ENCODE measurements around the gene FAM193A.
"Not testable (repeated sequence)": the region's sequence is repeated elsewhere in the genome, so short reads cannot be mapped to it uniquely, and the experiment has no call there.

Gene FAM193A

DNA sequence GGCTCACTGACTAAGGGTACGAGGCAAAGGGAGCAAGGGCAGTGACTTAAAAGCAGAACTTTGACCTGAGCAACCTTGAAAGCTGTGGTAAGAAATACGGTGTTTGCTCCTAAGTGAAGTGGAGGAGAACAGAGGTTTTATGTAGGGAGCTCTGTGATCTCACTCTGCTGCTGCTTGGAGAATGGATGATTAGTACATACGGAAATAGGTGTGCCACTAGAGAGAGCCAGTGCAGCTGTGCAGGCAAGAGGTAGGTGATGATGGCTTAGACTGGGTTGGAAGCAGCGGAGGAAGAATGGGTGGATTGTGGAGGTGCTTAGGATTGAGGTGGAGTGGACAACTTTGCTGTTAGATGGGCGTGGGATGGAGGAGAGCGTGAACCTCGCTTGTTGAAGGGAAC lies 85.0 kb downstream of the FAM193A start:
- DNase-seq: no peak

DNA sequence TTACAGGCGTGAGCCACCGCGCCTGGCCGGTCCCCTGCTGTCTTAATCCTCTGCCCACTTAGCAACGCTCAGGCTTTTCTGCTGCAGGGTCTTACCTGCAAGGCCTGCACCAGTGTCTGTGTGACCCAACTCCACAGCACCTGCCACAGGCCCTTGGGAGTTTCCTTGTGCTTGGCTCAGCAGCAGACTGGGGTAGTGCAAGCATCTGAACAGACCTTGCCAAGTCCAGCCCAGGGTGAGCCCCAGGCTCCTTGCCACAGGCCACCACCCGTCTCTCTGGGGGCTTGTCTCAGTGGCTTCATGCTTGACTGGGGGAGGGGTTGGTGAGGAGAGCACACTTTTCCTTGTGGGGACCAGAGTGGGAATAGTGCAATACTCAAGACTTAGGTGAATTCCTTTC lies 87.0 kb downstream of the FAM193A start:
- DNase-seq: no peak

DNA sequence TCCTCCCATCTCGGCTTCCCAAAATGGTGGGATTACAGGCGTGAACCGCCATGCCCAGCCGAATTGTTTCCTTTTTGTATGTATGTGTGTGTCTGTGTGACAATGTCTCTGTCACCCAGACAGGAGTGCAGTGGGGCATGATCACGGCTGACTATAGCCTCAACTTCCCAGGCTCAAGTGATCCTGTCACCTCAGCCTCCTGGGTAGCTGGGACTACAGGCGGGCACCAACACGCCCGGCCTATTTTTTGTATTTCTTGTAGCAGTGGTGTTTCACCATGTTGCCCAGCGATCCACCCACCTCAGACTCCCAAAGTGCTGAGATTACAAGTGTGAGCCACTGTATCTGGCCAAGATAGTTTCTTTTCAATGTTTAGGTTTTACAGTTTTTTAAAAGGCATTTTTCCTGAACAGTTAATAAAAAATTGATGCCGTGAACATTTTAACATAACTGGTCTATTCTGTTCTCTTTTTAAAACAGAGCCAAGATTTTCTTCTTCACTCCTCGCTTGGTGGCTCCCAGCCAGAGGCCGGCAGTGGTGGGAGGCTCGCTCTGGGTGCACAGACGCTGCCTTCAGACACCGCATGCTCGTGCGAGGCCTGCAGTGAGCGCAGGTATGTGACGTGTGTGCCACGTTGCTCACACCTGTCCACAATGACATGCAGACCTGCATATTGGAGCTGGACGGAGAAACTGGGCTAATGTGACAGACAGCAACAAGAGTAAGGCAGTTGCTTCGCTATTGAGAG lies 88.5 kb downstream of the FAM193A start:
- DNase-seq: no peak

DNA sequence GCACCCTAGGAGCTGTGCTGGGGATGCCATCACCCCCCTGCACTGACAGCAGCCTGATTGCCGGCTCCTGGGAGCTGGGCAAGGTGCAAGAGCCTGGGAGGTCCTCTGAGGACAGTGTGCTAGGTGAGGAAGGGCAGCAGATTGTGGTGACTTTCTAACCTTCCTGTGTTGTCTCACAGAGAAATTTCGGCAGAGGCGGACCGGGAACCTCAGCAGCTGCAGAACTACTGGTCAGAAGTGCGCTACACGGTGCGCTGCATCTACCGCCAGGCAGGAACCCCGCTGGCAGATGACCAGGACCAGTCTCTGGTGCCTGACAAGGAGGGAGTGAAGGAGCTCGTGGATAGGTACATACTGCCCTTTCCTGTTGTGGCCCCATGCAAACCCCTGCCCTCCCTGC lies 89.8 kb downstream of the FAM193A start:
- DNase-seq: no peak

DNA sequence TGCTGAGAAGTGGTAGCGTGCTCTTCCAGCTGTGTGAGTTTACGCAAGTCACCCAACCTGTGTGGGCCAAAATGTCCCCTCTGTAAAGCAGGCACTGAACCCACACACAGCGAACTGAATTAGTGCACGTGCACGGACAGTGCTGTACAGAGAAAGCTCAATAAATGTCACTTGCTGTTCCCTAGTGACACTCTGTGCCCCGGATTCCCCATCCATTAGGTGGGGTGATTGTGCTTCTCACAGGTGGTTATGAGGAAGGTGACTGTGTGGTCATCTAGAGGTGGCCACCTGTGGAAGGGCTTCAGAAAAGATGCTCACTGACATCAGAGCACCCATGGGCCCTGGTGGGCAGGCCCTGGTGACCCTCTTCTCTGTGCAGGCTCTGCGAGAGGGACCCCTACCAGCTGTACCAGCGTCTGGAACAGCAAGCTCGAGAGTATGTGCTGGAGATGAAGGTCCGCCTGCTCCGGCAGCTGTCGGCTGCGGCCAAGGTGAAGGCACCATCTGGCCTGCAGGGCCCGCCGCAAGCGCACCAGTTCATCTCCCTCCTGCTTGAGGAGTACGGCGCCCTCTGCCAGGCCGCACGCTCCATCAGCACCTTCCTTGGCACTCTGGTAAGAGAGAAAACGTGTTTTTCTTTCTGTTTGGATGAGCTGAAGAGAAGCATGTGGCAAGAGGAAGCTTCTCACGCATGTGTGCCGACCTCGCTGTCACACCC lies 94.3 kb downstream of the FAM193A start:
- DNase-seq: peak in 1 of 2 donors; percentile 9

DNA sequence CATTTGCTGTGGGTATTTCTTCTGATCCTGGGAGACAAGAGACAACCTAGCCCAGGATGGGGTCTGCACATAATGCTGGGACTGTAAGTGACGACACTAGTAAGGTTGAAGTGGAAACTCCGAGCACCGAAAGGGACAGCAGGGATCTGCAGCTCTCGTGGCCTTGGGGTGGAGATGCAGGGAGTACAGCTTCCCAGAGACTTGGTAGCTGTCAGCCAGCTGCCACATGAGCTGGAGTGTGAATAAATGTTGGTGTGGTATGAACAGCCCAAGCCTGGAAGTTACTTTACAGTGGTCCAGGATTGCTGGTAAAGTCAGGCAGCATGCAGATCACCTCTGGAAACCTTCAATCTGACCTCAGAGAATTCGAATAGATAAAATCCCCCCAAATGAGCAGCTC lies 97.6 kb downstream of the FAM193A start:
- no peak for DNase-seq

DNA sequence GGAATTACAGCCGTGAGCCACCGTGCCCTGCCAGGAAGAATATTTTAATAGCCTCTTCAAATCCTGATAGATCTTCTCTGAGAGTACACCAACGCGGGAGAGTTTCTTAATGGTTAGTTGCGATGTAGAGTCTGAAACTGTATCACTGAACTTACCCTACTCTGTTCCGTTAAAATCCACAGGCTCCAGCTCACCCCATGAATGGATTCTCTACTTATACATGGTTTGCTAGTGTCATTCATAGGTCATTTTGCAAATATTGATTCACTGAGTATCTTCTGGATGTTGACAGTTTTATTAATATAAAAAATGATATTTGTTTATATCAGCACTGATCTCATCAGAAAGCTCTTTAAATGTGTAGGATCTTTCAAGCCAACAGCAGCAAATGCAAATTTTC lies 99.9 kb downstream of the FAM193A start:
- no peak for DNase-seq

DNA sequence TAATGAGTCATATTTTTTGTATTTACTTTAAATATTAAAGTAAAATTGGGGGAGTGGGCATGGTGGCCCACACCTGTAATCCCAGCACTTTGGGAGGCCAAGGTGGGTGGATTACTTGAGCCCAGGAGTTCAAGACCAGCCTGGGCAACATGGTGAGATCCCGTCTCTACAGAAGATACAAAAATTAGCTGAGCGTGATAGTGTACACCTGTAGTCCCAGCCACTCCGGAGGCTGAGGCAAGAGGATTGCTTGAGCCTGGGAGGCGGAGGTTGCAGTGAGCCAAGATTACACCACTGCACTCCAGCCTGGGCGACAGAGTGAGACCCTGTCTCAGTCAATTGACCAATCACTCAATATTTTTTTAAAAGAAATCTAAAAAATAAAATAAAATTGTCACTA lies 100.5 kb downstream of the FAM193A start:
- DNase-seq: not testable (repeated sequence)

DNA sequence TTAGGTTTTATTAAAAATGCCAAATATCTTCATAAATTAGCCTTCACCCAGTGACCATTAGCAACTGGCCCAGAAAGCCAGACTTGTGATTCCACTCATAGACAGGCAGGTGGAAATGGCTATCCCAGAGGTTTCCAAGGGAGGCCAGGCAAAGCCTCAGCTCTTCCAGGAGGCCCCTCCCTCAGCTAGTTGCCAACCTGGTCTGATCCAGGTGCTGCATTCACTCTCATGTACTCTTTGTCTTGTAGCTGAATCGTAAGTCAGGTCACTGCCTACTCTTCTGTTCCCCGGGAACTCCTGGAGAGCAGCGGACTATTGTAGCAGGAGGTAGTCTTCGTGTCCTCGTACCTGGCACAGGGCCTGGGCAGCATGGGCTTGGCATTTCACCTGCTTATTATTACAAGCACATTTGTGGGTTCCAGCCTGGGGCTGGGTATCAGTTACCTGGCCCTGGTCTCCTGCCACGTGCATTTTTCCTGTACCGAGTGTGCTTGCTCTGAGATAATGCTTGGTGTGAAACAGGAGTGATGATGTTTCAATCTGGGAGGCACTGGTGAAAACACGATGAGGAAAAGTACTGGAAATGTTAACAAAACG lies 101.6 kb downstream of the FAM193A start:
- no peak for DNase-seq

DNA sequence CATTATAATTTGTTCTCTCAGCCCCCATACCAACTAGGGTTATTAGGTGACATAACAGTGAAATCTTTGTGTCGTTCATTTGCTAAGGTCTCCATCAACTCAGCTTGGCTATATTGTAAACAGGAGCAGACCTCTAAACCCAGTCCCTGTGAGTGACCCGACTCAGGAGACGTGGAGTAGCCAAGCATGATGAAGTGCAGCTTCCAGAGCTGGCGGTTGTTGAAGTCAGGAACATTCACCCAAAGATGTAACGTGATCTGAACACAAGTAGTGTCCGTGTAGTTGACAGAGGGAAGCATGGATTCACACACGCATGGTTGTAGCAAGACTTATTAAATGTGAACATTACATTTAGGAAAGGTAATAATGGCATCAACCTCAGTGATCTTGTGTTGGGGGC lies 102.3 kb downstream of the FAM193A start:
- DNase-seq: no peak

DNA sequence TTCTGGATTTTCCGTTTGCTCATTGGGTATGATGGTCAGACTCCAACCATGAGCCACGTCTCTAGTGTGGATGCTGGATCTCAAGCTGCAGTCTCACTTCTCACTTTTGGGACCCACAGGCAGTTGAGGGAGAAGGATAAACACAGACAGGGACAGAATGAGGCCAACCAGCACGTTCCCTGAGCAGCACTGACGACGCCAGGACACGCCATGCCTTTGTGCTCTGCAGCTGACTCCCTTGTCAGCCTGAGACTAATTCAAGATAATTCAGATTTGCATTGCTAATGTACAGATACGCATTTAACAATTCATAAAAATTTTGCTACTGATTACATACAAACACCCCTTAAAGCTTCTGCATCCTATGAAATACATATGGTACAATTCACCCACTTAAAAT lies 106.5 kb downstream of the FAM193A start:
- no peak for DNase-seq

DNA sequence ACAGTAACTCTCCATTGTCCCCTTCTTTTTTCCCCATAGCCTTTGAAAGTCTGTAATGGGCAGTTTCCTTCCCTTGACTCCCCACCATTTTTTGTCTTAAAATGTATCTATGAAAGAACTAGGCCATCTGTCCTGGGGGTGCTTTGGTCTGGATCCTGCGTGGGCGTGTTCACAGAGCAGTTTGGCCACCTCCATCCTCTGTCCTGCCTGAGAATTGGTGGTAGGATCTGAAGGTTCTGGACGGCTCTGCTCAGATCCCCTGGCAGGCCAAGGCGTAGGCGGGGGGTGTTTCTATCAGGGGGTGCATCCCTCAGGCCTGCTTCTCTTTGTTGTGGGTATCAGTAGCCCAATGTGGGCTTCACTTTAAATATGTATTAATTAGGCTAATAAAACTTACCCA lies 107.1 kb downstream of the FAM193A start:
- DNase-seq: no peak

DNA sequence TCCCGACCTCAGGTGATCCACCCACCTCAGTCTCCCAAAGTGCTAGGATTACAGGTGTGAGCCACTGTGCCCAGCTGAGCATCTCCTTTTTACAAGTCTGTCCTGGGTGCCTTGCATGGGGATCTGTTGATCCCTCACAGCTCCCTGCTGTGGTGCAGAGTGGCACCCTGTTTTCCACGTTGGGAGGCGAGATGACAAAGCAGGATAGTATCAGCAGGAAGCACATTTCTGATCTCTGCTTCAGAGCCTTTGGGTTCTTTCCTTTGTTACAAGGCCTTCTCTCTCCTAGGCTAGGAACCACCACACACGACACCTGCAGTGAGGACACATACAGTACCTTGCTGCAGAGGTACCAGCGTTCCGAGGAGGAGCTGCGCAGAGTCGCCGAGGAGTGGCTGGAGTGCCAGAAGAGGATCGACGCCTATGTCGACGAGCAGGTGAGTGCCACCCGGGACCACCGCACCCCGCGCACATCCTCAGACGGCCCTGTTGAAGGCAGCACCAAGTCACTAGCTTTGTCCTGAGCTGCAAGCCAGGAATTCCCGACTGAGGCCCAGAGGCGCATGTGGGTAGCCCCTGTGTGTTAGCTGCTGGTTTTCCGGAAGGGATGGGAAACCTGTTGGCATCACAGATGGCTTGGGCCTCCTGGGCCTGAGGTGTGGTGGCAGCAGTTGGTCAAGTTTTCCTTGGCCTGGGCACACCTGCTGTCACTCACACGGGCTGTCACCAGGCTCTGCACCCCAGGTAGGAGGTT lies 110.1 kb downstream of the FAM193A start:
- DNase-seq: no peak

DNA sequence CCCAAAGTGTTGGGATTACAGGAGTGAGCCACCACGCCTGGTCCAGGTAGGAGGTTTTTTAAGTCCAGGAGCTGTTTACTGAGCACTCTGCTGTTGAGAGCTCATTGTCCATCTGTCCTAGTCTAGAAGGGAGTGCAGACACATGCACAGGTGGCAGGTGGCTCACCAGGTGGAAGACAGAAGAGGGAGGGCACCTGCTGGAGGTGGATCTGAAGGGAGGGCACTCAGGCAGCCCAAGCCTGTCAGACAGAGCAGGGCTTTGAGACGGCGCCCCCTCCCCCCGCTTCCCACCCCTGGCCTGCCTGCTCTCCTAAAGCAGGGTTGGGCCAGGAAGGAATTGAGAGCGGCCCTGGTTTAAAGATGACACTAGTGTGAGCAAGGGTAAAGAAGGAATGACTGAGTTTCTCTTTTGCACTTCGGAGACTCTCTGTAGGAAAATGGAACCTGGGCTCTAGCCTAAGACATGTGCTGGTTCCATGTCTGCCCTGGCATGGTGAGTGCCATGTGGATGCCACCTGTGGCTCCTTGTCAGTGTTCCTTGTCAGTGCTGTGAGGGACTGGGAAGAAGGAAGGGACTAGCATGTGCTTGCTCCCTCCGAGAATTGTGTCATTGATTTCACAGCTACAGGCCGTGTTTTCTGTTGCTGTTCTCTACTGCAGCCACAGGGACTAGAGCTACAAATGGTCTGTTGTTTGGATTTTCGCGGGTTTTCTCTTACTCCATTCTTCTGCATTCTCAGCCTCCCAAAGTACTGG lies 111.1 kb downstream of the FAM193A start:
- no peak for DNase-seq

DNA sequence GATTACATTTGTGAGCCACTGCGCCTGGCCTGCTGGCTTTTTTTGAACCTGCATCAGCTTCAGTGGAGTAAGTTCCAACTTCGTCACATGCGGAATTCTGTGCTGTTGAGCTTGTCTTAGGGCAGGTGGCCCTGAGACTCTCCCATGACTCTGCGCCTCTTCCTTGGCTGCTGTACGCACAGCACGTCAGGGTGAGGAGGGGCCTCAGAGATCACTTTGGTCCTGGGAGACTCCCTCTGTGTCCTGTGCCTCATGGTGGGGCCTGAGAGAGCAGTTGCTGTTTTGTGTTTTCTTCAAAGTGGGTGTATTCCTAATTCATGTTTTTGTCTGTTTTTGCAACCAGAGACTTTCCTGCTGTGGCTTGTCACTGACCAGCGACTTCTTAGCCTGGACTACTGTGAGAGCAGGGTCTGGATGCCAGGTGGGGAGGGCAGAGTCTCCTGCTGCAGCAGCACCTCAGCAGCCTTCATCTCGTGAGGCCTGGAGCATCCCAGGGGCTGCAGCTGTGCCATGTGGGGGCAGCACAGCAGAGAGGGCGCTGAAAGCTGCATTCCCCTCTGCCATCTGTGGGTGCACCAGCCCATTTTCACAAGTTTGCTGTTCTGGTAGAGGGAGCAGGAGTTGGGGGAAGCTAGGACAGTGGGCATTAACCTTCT lies 111.8 kb downstream of the FAM193A start:
- no peak for DNase-seq

DNA sequence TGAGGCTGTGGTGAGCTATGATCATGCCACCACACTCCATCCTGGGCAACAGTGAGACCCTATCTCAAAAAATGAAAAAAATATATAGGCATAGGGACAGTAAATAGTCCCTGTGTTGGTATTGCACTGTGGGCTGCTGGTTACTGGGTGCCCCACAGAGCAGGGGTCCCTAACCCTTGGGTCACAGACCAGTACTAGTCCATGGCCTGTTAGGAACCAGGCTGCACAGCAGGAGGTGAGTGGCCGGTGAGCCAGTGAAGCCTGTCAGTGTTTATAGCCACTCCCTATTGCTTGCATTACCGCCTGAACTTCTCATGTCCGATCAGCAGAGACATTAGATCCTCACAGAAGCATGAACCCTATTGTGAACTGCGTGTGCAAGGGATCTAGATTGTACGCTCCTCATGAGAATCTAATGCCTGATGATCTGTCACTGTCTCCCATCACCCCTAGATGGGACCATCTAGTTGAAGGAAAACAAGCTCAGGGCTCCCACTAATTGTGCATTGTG lies 113.2 kb downstream of the FAM193A start:
- no peak for DNase-seq

DNA sequence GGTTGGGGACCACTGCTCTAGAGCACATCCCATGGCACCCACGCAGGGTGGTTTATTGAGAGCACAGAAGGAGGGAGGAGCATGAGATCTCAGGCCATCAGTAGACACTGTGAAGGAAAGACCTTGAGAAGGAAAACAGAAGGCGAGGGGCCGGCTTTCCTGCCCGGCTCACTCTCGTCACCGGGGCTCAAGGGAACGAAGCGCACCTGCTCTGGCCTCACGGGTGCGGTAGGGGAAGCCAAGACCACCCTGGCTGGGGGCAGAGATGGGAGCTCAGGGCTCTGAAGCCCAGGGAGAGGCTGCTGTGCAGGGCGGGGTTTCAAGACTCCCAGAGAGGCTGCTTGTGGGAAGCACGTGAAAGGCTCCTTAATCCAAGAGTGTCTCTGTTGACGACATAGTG lies 113.8 kb downstream of the FAM193A start:
- no peak for DNase-seq

DNA sequence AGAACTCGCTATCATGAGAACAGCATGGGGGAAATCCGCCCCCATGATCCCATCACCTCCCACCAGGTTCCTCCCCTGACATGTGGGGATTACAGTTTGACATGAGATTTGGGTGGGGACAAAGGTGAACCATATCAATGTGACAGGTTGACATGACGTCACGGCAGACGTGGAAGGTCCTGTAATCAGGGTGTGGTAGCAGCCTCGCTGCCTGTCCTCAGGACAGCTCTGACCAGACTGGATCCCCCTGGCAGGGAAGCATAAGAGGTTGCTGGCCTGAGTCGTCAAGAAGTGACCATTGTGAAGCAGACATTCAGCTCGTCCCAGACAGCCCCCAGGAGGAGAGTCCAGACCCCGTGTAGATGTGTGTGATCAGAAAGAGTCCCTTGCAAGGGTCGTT lies 115.1 kb downstream of the FAM193A start:
- no peak for DNase-seq

DNA sequence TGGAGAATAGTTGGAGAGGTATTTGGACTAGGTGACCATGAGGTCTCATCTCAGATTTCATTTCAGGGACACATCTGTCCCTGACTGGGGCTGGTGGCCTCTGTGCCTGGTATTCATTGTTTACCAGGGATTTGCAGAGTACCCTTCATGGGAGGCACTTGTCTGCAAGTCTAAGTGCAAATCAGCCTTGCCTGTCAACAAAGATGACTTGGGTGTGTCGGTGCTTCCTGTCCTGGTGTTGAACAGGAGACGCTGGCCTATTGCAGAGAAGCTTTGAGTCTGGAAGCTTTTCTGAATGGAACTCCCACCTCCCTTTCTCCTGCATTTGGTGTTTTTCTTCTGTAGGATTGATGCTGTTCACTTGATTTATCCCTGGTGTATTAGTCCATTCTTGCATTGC lies 115.6 kb downstream of the FAM193A start:
- DNase-seq: no peak

DNA sequence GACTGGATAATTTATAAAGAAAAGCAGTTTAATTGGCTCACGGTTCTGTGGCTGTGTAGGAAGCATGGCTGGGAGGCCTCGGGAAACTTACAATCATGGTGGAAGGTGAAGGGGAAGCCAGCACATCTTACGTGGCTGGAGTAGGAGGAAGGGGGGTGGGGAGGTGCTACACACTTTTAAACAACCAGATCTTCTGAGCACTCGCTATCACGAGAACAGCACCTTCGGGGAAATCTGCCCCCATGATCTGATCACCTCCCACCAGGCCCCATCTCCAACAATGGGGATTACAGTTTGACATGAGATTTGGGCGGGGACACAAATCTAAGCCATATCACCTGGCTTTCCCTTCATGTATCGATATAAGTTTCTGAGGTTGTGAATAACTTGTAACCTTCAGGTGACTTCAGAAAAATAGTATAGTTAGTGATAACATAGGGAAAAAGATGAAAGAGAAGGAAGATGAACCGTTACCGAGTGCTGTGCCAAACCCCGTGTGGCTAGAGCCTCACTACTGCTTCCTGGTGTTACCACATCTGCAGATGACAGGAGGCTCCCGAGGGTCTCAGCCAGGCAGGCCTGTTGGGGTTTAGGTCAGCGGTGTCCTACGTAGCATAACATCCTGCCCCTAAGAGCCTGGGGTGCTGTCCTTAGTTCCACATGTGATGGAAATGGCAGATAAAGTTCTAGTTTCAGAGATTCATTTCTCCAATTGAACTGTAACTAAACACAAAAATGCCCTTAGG lies 116.1 kb downstream of the FAM193A start:
- no peak for DNase-seq

DNA sequence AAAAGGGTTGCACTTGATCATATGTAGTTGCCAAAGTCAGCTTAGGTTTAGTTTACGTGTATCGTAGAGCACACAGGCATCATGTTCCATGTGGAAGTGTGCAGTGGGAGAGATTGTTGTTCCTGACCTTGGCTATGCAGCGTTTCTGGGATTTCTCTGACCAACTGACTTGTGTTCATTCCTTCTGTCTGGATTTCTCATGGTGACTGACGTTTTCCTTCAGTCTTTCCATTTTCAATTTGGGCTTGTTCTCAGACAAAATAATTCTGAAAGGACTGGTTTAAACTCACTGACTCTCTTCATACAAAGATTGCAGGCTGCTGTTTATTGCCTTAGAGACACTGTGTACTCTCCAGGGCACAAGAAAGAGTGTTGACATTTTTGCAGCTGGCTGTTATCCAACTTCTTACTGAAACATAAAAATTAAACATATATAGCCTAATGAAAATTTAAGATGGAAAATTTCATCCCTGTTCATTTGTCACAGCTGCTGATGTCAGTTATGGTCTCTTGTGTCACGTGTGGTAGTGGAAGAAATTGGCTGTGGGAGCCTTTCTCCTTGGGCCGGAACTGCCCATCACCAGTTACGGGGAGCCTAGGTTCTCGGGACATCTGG lies 124.3 kb downstream of the FAM193A start:
- no peak for DNase-seq
